ENCODE data around the gene ITM2C.
A peak's percentile ranks its signal among the peaks of the same experiment; 100 is the strongest.

ITM2C gene

DNA sequence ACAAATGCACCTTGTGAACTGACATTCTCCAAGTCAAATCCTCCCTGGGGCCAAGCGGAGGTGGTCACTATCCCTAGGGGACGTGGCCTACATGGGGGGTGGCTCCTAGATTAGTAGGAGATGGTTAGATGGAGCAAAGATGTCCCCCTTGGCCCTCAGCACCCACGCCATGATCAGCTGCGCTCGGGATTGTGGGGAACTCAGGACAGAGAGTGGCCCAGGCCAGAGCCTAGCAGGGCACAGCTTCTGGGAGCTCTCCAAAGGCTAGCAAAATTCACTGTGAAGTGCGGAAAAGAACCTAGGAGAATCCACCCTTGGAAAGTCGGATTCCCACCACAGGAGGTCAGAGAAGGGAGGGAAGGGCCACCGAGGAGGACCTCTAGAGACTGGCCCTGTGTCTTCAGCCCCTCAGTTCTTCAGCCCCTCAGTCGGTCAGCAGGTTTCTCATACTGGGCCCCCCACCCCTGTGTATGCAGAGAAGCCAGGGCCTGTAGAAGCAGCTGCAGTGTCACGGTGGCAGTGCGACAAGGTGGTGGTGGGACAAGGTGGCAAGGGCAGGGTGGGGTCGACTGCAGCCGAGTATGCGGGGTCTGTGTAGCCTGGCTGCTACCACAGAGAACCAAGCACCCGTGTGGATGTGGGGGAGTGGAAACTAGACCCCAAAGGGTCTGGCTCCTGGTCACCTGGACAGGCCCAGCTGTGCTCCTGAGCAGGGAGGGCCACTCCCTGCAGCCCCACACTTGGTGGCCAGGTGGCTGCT, 41.9 kb downstream of the ITM2C start:
- H3K4me1 ChIP-seq, result no peaks in the 10 kb centered on the region
- H3K9me3 ChIP-seq, result no peaks in the 10 kb centered on the region
- DNase-seq (ENCODE audit: low spot score in 2 of 2), result no peak
- no peaks in the 10 kb centered on the region for H3K27me3 ChIP-seq (ENCODE audit: low read depth)
- in situ Hi-C loops (cut with MboI; ENCODE audit: low sequenced_read_pairs), result no loop called here
- H3K36me3 ChIP-seq (replicated peaks), result no peaks in the 10 kb centered on the region
- no peak overlapping the region for H3K4me3 ChIP-seq

DNA sequence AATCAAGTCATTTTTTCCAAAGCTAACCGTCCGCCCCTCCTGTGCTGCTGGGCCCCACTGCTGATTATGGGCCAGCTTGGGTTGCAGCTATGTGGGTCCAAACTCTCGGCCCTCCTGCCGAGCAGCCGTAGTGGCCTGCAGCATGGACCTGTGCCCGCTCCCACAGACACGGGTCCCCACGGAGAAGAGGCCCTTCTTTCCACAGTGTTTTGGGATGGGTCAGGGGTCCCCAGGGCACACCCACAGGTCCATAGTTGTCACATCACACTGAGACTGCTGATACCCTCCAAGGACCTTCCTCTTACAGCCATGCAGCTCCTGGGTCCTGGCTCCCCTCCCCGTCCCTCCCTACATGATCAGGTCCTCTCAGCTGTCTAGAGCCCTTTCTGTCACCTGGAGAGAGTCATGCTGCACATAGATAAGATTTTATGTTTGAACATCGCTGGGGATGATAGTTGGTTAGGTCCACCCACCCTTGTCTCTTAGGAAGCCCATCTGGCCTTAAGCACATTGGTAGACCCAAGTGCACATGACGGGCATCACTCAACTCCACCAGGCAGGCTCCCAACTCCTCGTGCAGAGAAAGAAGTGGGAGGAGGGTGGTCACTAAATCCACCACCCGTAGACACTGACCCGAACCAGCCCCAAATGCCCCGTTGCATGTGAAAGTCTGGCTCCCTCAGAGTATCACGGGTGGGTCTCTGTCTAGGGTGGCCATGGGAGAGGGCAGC, 42.8 kb downstream of the ITM2C start:
- Histone ChIP-seq H3K4me3 (no peak overlapping the region), H3K27me3 (ENCODE audit: low read depth) (no peaks in the 10 kb centered on the region), H3K36me3 (replicated peaks) (no peaks in the 10 kb centered on the region), H3K9me3 (no peaks in the 10 kb centered on the region), H3K4me1 (no peaks in the 10 kb centered on the region)
- DNase-seq (ENCODE audit: low spot score in 2 of 2), result no peak
- in situ Hi-C loops (cut with MboI; ENCODE audit: low sequenced_read_pairs), result no loop called here

DNA sequence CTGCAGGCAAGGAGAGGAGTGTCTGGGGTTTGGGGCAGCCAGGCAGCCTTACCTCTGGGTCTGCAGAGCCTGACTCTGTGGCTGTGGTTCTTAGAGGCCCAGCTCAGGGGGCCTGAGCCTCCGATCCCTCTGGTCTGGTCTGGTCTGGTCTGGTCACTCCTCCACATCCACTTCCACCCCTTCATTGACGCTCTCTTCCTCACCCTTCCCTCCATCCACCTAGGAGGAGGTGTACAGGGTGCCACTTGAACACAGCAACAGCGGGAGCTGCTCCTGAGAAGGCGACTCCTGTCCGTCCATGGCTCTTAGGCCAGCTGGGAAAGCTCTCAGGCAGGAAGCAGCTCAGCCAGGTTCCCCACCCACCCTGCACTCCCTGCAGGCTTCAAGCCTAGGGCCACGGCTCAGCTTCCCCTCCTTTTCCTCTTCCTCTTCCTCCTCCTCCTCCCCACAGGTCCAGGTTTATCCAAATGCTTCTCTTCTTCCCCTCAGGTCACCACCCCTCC, 43.4 kb downstream of the ITM2C start:
- DNase-seq (ENCODE audit: low spot score in 2 of 2), result no peak
- in situ Hi-C loops (cut with MboI; ENCODE audit: low sequenced_read_pairs), result no loop called here
- H3K27me3 ChIP-seq (ENCODE audit: low read depth), result no peaks in the 10 kb centered on the region
- H3K4me1 ChIP-seq, result no peaks in the 10 kb centered on the region
- H3K4me3 ChIP-seq, result no peak overlapping the region
- no peaks in the 10 kb centered on the region for H3K9me3 ChIP-seq
- H3K36me3 ChIP-seq (replicated peaks), result no peaks in the 10 kb centered on the region

DNA sequence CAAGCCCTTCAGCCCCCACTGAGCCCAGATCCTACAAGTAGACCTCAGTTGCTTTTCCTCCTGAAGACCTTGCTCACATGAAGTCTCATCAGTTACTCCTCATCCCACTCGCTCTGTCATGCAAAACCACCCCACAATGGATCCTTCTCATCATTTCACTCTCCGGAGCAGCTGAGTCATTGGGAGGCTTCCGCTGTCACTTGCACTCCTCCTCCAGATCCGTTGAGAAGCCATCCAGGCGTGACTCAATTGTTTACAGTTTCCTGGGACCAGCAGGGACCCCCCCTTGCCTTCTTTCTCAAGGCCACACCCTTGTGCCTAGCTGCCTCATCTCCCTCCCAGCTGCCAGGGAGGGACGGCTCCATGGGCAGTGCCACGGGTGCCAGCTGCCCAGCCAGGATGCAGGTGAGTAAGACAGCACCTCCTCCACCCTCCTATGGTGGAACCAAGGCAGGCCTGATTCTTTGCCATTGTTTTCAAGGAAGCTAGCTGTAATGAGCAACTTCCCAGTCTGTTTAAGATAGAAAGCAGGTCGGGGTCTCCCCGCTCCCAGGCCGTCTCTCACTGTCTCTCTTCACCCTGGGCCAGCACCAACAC, 44.0 kb downstream of the ITM2C start:
- no peaks in the 10 kb centered on the region for H3K27me3 ChIP-seq (ENCODE audit: low read depth)
- no peaks in the 10 kb centered on the region for H3K9me3 ChIP-seq
- H3K36me3 ChIP-seq (replicated peaks), result no peaks in the 10 kb centered on the region
- no peak for DNase-seq (ENCODE audit: low spot score in 2 of 2)
- in situ Hi-C loops (cut with MboI; ENCODE audit: low sequenced_read_pairs), result no loop called here
- H3K4me1 ChIP-seq, result no peaks in the 10 kb centered on the region
- no peak overlapping the region for H3K4me3 ChIP-seq

DNA sequence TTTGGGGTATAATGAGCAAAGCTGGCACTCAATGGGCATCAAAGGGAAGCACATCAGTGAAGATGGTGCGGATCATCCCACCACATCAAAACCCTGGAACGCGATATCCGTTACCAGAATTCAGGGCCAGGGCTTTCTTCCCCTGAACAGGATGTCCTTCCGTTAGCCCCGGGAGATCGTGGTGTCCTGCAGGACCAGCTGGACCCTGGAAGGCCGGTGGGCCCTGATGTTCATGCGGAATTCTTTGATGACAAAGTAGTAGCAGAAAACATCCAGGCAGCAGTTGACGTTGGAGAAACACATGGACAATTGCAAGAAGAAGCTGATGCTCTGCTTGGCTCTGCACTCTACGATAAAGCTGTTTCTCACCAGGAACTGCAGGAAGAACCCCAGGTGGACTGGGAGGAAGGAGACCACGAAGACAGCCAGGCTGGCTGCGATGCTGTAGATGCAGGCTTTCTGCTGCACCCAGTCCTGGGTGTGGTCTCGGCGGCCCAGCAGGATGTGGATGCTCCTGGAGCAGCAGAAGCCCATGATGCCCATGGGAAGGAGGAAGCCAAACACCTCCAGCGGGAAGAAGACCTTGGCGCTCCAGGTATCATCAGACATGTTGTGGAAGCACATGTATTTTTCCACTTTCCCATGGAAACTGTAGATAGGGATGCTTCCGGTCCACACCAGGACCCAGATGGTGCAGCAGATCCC, 45.3 kb downstream of the ITM2C start:
- H3K36me3 ChIP-seq (replicated peaks), result no peaks in the 10 kb centered on the region
- in situ Hi-C loops (cut with MboI; ENCODE audit: low sequenced_read_pairs), result no loop called here

DNA sequence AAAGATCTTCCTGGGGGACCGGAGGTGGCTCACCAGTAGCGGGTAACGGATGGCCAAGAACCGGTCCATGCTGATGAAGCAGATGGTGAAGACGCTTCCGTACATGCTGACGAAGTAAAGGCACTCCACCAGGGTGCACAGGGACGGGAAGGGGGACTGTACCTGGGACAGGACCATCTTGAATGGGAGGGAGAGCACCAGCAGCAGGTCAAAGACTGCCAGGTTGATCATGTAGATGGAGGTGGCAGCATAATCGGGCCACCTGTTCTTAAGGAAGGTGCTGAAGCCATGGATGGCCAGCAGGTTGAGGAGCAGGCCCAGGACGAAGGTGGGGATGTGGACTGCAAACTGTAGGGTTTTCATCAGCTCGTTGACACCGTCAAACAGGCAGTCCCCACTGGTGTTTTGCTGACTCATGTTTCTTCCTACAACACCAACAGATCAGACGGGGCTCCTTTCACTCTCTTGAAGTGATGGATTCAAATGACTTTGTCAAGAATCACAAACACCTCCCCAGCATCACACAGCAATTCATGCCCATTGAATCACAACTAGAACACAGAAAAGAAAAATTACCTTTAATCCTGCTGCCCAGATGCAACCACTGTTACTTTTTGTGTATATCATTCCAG, 45.9 kb downstream of the ITM2C start:
- H3K4me1 ChIP-seq, result no peaks in the 10 kb centered on the region
- in situ Hi-C loops (cut with MboI; ENCODE audit: low sequenced_read_pairs), result no loop called here

More for the DNA sequence above, 45.3 kb downstream of the ITM2C start:
- H3K4me1 ChIP-seq, result no peaks in the 10 kb centered on the region
- no peaks in the 10 kb centered on the region for H3K27me3 ChIP-seq (ENCODE audit: low read depth)
- H3K9me3 ChIP-seq, result no peaks in the 10 kb centered on the region
- no peak overlapping the region for H3K4me3 ChIP-seq
- no peak for DNase-seq (ENCODE audit: low spot score in 2 of 2)

DNA sequence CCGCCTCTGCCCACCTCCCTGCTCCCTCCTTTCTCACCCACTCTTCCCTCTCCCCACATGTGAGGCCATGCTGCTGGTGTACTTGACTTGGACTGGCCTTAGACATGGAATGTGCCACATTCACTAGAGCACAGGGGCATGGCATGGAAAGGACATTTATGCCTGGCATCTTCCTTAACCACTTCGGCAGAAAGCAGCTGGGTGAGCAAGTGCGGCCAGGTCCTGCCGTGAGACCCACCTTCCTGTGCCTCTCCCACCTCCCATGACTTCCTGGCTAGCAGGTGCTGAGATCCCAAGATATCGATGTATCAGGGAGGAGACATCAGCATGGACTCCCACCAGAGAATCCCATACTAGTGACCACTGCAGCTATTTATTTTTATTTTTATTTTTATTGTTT, 47.3 kb downstream of the ITM2C start:
- Histone ChIP-seq H3K9me3 (no peaks in the 10 kb centered on the region), H3K4me1 (no peaks in the 10 kb centered on the region), H3K27me3 (ENCODE audit: low read depth) (no peaks in the 10 kb centered on the region), H3K4me3 (no peak overlapping the region), H3K36me3 (replicated peaks) (no peaks in the 10 kb centered on the region)
- no peak for DNase-seq (ENCODE audit: low spot score in 2 of 2)
- in situ Hi-C loops (cut with MboI; ENCODE audit: low sequenced_read_pairs), result no loop called here

More for the DNA sequence above, 45.9 kb downstream of the ITM2C start:
- no peaks in the 10 kb centered on the region for H3K27me3 ChIP-seq (ENCODE audit: low read depth)
- H3K36me3 ChIP-seq (replicated peaks), result no peaks in the 10 kb centered on the region
- no peak for DNase-seq (ENCODE audit: low spot score in 2 of 2)
- H3K4me3 ChIP-seq, result no peak overlapping the region
- H3K9me3 ChIP-seq, result no peaks in the 10 kb centered on the region

DNA sequence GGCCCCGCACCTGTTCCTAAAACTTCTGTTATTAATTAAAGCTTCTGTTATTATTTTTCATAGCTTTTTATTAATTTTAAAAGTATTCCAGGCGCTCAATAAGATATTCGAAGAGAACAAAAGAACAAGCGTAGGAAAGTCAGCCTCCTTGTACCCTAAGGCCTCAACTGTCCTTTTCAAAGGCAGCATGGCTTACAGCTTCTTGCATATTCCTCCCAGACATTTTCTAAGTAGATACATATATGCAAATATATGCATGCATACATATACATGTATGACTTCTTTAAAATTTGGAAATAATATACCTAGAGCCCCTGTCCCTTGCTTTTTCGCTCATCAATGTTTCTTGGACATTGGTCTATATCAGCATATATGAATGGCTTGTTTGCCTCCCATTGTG, 48.0 kb downstream of the ITM2C start:
- DNase-seq (ENCODE audit: low spot score in 2 of 2), result no peak
- Histone ChIP-seq H3K9me3 (no peaks in the 10 kb centered on the region), H3K36me3 (replicated peaks) (no peaks in the 10 kb centered on the region), H3K4me1 (no peaks in the 10 kb centered on the region), H3K4me3 (no peak overlapping the region), H3K27me3 (ENCODE audit: low read depth) (no peaks in the 10 kb centered on the region)
- in situ Hi-C loops (cut with MboI; ENCODE audit: low sequenced_read_pairs), result no loop called here

DNA sequence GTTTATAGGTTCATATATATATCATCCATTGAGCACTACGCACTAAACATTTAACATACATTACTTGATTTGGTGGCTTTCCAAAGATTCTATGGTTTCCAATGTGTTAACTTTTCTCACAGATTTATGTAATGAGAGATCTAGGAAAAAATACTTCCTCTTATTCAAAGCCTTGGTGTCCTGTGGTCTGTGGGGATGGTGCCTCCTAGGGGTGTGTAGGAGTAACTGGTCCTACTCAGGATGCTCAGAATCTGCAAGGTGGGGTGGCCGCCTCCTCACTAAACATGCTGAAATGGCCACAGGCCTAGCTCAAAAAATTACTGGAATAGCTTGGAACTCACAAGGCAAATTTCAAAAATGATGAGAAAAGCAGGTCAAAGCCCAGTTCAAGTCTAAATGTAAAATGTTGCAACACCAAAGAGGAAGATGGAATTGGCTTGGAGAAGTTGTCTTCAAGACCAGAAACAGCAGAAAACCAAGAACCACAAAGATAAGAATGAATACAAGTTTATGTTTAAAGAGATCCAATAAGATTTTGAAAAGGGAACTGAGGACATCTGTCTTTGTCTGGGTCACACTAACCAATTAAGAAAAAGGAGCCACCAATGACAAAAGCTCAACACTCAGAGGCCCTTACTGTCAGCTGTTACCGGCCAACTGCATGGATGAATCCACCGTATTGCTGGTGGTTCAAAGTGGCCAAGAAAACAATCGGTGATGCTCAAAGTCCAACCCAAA, 48.8 kb downstream of the ITM2C start:
- no peaks in the 10 kb centered on the region for H3K9me3 ChIP-seq
- no peak overlapping the region for H3K4me3 ChIP-seq
- H3K36me3 ChIP-seq (replicated peaks), result no peaks in the 10 kb centered on the region
- no peaks in the 10 kb centered on the region for H3K27me3 ChIP-seq (ENCODE audit: low read depth)
- in situ Hi-C loops (cut with MboI; ENCODE audit: low sequenced_read_pairs), result no loop called here
- H3K4me1 ChIP-seq, result peaks cover 3% of the 10 kb centered on the region
- peak; percentile 25 to 30 for DNase-seq (ENCODE audit: low spot score in 2 of 2)

DNA sequence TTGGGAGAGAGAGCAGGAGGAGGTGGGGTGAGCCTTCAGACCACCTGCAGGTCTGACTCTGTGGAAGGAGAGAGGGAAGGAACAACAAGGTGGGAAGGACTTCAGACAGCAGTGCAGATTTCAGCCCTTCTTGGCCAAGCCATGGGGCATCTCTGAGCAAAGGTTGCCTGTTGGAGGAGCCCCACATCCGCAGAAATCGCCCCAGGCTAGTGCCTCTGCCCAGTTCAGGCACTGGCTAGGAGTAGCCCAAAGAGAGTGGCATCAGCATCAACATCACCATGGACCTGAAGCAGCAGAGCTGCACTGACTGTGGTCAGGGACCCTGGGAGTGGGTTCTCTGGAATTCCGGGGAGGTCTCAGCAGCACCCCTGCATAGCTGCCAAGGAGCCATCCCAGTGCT, 50.1 kb downstream of the ITM2C start:
- DNase-seq (ENCODE audit: low spot score in 2 of 2), result no peak
- H3K4me1 ChIP-seq, result peaks cover 5% of the 10 kb centered on the region
- no peak overlapping the region for H3K4me3 ChIP-seq
- no peaks in the 10 kb centered on the region for H3K27me3 ChIP-seq (ENCODE audit: low read depth)
- no peaks in the 10 kb centered on the region for H3K9me3 ChIP-seq
- H3K36me3 ChIP-seq (replicated peaks), result no peaks in the 10 kb centered on the region
- in situ Hi-C loops (cut with MboI; ENCODE audit: low sequenced_read_pairs), result no loop called here

DNA sequence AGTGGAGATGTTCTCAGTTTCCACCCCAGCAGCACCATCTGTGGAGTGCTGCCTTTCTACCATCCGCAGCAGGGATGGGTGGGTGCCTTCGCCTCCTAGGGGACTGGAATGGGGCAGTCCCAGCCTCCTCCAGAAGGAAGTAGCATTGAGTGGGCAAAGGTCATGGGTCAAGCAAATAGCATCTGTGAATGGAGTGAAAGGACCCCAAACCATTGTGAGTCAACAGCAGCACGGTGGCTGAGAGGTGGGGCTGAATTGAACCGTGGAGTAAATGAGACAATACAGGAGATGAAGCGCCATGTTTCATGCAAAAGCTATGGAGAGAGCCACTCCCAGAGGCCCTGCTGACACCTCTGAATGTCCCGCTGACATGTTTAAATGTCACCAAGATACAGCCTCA, 50.6 kb downstream of the ITM2C start:
- H3K9me3 ChIP-seq, result no peaks in the 10 kb centered on the region
- no peak for DNase-seq (ENCODE audit: low spot score in 2 of 2)
- no peaks in the 10 kb centered on the region for H3K36me3 ChIP-seq (replicated peaks)
- peaks cover 5% of the 10 kb centered on the region for H3K4me1 ChIP-seq
- in situ Hi-C loops (cut with MboI; ENCODE audit: low sequenced_read_pairs), result no loop called here
- no peaks in the 10 kb centered on the region for H3K27me3 ChIP-seq (ENCODE audit: low read depth)
- H3K4me3 ChIP-seq, result no peak overlapping the region

DNA sequence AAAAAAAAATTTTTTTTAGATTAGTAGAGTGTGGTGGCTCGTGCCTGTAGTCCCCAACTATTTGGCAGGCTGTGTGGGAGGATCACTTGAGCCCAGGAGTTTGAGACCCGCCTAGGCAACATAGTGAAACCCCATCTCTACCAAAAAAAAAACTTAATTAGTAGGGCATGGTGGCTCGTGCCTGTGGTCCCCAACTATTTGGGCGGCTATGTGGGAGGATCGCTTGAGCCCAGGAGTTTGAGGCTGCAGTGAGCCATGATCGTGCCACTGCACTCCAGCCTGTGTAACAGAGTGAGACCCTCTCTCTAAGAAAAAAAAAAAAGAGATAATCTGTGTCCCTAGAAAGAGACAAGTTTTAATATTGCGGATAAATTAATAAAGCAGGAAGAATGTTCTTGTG, 51.5 kb downstream of the ITM2C start:
- Histone ChIP-seq H3K9me3 (no peaks in the 10 kb centered on the region), H3K4me1 (peaks cover 5% of the 10 kb centered on the region), H3K36me3 (replicated peaks) (no peaks in the 10 kb centered on the region), H3K27me3 (ENCODE audit: low read depth) (no peaks in the 10 kb centered on the region), H3K4me3 (no peak overlapping the region)
- no peak for DNase-seq (ENCODE audit: low spot score in 2 of 2)
- in situ Hi-C loops (cut with MboI; ENCODE audit: low sequenced_read_pairs), result no loop called here

DNA sequence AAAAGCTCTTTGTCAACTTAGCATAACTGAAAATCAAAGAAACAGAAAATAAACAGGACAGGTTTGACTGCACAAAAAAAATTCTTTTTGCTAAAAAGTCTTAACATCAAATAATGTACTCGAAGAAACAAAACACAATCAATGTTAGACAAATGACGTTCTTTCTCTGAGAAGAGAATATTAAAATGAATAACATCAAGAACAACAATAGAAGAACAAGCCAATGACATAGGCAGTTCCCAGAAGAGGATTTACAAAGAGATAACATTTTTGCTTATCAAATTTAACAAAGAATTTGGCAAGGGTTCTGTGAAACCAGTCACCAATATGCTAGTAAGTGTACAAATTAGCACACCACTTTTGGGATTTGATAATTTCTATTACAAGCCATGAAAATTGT, 54.5 kb downstream of the ITM2C start:
- DNase-seq (ENCODE audit: low spot score in 2 of 2), result no peak
- in situ Hi-C loops (cut with MboI; ENCODE audit: low sequenced_read_pairs), result no loop called here
- H3K36me3 ChIP-seq (replicated peaks), result no peaks in the 10 kb centered on the region
- H3K4me1 ChIP-seq, result peaks cover 5% of the 10 kb centered on the region
- H3K27me3 ChIP-seq (ENCODE audit: low read depth), result no peaks in the 10 kb centered on the region
- no peak overlapping the region for H3K4me3 ChIP-seq
- H3K9me3 ChIP-seq, result no peaks in the 10 kb centered on the region
